GM18511 (cell line): ENCODE measurements around the gene SUPT20HL2.
"Not testable (repeated sequence)": the region's sequence is repeated elsewhere in the genome, so short reads cannot be mapped to it uniquely, and the experiment has no call there.

ENCODE experiments used
- ATAC-seq: cut with Tn5 transposase; IDR thresholded peaks from one replicate; pipeline ENCODE4 v1.9.1; 2021; ENCODE audit warnings: mild to moderate bottlenecking, moderate library complexity; ENCODE audit not compliant: unreplicated experiment

The SUPT20HL2 gene

DNA sequence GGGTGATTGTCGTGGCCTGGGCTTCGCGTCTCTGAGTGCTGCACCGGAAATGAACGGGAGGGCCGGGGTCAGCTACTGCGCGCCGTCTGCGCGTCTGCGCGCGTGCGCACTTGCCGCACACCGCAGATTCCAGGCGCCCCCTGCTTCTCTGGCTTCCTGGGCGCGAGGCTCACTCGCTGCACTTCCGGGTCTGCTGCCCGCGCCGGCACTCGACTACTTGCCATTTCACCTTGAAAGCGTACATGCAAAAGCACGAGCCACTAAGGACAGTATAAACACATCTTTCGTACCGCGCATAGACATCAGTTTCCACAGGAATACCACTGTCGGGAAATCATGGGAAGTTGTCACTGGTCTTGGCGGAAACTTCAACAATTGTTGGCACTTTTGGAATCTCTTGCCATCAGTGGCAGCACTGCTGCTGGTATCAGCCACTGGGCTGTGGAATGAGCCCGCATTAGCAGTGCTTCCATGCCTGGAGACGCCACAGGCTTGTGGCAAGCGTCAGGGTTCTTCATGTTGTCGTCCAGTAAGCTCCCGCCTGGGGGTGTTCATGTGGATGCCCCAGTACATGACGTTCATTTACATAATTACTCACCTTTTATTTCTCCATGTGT lies at the start of gene SUPT20HL2:
Gene SUPT20HL2, minus strand, starts transcription at position 51 of the 617 bp plus-strand sequence. CDS start 754 bp downstream, outside the sequence.
- ATAC-seq: no peak

GRCh38 chrX:24362089-24362745 lies 48.3 kb upstream of the SUPT20HL2 start:
- not testable (repeated sequence) for ATAC-seq

DNA sequence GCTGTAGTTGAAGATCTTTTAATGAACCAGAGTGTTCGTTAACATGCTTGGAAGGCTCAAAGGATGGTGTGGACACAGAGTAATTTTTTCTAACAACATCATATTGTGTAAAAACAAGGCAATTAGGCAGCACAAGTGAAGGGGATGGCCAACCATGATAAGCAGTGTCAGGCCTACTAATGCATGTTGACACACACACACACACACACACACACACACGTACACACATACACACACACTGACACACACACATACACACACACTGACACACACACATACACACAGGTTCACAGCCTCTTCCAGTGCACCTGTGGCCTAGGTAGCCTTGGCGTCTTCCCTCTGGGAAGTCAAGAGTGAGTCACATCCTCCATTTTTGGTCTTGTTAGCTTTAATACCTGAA lies 46.4 kb upstream of the SUPT20HL2 start, which contains the start of gene SUPT20HL1:
Gene SUPT20HL1, plus strand, starts transcription at position 368 of the 400 bp plus-strand sequence. CDS start 2,122 bp downstream, outside the sequence.
- no peak for ATAC-seq

- ATAC-seq: no peak
Observed at GRCh38 chrX:24357106-24357505, 43.2 kb upstream of the SUPT20HL2 start.

GRCh38 chrX:24355095-24355494 lies 41.2 kb upstream of the SUPT20HL2 start:
- no peak for ATAC-seq

DNA sequence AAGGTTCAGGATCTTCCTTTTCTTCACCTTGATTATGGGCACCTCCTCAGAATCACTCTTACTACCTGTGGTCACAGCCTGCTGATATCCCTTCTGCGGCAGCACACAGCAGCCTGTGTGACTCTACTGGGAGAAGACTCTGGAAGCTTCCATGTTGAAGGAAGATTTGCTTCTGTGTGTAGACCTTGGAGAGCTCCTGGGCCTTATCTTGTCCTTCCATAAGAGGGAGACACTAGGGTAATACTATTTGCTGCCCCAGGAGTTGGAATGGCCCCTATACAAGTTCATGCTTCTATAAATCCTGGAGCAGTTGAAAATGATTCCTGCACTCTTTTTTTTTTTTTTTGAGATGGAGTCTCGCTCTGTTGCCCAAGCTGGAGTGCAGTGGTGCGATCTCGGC lies 36.3 kb upstream of the SUPT20HL2 start:
- ATAC-seq: no peak

DNA sequence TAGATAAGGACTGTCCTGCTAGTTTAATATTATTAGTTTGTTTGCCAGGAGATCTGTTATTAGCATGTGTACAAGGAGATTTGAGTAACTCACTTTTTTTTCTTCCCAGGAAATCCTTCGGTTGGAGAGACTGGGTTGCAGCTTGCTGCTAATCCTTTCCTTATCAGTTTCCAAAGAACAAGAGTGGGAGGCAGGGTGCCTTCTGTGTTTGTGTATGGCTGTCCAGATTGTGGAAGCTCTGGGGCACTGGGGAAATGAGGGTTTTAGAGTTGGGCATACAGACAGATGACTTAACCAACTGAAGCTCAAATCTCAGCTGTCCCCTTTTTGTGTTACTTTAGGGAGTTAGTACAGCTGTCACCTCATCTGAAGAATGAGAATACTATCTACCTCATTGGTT lies 34.0 kb upstream of the SUPT20HL2 start:
- ATAC-seq: no peak

GRCh38 chrX:24343719-24344118 lies 29.9 kb upstream of the SUPT20HL2 start:
- no peak for ATAC-seq

DNA sequence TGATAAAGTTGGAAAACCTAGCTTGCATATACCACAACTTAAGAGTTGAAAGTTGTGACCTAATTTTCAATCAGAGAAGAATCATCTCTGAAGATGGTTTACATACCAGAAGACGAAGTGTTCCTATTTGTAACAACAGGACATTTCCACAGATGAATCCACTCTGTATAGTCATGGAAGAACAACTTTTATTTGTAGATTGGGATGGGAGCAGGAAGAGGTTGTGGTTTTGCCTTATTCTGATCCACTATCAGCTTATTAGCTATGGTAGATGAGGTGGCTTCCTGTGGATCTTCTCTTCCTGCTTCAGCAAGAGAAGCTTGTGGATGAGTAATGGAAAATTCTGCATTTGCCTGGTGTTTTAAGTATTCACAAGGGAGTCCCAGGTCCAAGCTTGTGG lies 27.9 kb upstream of the SUPT20HL2 start:
- ATAC-seq: no peak

DNA sequence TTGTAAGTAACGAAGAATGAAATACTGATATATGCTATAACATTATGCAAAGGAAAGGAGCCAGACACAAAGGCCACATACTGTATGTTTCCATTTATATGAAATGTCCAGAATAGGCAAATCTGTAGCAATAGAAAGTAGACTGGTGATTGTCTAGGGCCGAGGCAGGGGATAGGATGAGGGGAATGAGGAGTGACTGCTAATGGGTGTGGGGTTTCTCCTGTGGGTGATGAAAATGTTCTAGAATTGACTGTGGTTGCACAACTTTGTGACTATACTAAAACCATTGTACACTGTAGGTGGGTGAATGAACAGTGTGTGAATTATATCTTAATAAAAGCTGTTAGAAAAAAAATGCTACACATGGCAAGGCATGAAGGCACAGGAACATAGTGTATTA lies 26.6 kb upstream of the SUPT20HL2 start:
- no peak for ATAC-seq

GRCh38 chrX:24339911-24340310 lies 26.0 kb upstream of the SUPT20HL2 start:
- ATAC-seq: no peak

GRCh38 chrX:24335871-24336270 lies 22.0 kb upstream of the SUPT20HL2 start:
- no peak for ATAC-seq

GRCh38 chrX:24334461-24334860 lies 20.6 kb upstream of the SUPT20HL2 start:
- no peak for ATAC-seq

DNA sequence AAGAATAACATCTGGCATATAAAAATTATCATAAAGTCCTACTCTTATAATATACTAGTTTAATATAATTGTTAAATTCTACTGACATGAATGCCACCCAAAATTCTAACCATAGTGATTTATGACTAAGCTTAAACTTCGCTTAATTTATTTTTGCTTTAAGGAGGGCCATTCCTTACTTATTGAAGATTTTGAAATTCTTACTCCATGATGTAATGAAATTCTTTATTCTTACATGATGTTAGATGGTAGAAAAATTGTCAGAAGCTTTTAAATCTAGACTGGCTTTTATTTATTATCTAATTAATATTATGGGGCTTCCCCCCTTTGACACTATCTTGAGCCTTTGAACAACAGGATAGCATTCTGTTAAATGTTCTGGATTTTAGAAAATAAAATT lies 19.5 kb upstream of the SUPT20HL2 start:
- no peak for ATAC-seq

DNA sequence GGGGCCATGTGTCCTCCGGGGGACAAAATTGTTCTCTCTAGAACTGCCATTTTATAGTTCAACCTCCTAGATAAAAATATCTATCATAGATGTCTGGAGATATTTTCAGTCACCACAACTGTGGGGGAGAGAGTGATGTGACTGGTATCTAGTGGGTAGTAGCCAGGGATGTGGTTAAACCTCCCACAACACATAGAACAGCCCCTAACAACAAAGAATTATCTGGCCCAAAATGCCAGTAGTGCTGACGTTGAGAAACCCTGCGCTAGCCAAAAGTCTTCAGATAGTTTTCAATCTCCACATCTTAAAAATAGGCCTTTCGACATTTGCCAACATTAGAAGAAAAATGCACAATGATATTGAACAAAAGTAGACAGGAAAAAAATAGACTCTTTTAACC lies 19.0 kb upstream of the SUPT20HL2 start:
- no peak for ATAC-seq

DNA sequence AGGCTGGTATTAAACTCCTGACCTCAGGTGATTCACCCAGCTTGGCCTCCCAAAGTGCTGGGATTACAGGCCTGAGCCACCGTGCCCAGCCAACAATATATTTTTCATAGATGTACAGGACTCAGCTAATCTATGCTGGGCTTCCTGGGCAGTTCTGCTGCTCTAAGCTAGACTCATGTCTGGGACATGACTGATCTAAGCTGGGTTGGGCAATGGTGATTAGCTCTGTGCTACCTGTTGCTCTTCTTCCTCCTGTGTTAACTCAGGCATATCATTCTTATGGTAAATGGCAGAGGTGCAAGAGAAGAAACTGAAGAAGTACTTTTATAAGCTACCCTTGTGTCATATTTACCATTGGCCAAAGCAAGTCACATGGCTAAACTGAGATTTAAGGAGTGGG lies 11.4 kb upstream of the SUPT20HL2 start:
- ATAC-seq: no peak

DNA sequence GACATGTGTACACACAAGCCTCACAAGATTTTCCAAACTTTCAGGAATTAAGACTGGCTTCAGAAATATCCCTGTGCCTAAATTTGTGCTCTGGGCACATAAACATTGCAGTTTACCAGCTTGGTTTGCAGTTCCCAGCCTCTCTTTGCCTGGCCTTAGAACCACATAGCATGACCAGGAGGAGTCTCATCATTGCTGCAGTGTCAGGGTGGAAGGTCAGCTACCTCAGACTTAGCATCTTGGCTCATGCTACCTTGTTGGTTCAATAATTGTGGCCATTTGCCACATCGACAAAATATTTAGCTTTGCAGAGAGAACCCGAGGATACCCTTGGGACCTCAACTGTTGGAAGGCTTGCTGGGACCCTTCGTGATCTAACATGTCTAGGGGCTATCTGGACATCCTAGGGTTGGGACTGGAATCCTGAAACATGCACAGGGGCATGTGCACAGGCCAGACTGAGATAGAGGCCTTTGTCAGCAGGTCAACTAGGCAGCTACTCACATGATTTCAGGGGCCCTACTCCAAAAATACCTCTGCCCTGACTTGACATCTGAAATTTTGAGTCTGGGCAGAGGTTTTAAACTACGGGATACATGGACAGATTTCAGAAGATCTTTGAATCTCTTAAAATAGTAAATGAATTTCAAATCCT lies 8.0 kb upstream of the SUPT20HL2 start:
- no peak for ATAC-seq

- no peak for ATAC-seq
Observed at GRCh38 chrX:24317567-24317966, 3.7 kb upstream of the SUPT20HL2 start.

DNA sequence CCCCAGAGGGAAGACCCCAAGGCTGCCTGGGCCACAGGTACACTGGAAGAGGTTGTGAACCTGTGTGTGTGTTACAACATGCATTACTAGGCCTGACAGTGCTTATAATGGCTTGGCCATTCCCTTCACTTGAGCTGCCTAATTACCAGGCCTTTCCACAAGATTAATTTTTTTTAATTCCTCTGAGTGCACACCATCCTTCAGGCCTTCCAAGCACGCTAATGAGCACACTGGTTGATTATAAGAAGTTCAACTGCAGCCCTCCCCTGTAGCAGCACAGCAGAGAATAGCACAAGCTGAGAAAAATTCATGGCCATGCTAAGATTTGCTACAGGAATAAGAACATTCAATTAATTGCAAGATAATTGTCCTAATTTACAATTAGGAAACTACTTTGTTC lies 2.2 kb upstream of the SUPT20HL2 start:
- no peak for ATAC-seq

- ATAC-seq: not testable (repeated sequence)
Observed at GRCh38 chrX:24312249-24312607, 1.6 kb downstream of the SUPT20HL2 start.

DNA sequence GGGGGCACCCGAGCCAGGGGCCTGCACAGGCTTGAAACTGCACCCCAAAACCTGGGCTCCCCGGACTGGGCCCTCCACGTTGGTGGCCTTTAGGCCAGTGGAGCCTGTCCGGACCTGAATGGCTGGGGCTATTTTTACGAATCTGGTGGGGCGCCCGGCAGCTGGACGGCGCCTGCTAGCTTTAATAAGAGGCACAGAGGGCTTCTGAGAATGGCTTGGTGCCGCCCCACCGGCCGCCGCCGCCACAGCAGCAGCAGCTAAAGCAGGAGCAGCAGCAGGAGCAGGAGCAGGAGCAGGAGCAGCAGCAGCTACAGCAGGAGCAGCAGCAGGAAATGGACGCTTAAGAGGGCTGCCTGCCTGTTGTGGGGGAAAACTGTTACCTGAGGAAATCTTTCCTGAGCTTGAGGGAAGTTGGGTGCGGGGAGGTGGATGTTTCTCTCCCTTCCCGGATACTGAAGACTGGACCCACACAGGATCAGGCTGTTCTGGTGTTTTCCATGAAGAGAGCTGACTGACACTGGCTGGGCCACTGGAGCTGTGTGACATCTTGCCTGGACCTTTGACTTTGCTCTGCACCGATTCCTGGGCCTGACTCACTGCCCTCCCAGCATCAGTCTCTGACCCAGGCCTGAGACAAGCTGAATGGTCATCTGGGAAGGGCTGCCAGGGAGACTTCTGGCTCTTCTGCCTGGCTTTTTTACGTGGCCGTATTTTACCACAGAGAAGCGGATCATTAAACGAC lies 2.2 kb downstream of the SUPT20HL2 start:
- not testable (repeated sequence) for ATAC-seq
